Kidney glomerular epithelial cell (primary cell): ENCODE results near the gene TRMT13.

Source experiments
- DNase-seq: peaks from one replicate; lab custom pipeline; 2025; lab: John Stamatoyannopoulos, UW

The TRMT13 gene

DNA sequence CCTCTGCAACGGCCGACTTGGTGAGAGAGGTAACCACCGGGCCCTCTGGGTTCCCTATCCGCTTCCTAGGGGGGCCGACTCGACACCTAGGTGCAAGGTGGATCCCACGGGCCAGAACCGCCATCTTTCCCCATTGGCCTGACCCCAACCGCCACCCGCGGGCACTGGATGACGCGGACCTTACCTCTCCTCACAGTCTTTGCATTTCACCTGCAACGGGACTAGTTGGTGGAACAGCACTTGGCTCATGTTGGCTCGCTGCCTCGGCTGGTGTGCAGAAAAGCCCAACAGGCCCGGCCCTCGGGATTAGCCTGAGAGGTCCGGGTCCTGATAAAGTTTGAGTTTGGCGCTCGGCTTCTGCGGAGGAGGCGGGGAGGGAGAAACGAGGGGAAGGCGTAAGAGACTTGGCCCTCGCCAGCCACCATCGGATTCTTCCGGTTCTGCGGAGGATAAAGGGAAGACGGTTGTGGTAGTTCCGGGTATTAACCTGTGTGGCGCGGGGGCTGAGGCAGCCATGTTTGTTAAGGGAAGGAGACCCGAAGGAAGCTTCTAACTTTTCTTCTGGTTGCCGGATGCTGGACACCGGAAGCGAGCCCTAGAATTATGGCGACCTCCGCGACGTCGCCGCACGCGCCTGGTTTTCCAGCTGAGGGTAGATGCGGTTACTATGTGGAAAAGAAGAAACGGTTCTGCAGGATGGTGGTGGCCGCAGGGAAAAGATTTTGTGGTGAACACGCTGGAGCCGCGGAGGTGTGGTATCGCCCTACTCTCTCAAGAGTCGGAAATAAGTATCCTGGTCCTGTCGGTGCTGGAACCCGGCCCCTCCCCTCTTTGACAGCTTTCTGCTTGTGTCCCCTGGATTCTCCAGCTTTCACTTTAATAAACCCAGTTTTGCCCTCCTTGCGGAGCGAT, at the start of gene TRMT13, which contains the start of gene SASS6:
TSS of gene TRMT13 (plus strand) at position 598 of the 912 bp plus-strand sequence. CDS start at position 604, 6 bp downstream.
TSS of gene SASS6 (minus strand) at position 365 of the 912 bp plus-strand sequence. CDS start at position 249, 116 bp downstream.
- peak; percentile 98 for DNase-seq

DNA sequence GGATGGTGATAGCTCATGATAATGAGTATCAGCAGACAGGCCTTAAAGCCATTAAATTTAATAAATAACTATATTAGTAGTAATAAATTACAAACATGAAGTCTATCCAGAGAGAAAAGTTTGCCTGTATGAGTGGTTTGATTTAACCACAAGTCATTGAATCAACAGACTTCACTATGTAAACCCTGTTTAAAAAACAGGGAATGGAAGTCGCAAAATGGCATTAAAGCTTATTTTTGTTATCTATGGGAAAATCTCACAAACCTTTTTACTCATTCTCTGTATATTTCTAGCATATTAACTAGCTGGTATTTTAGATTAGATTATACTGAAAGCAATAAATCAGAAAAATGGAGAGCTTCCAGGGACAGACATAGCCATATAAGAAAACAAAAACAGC, 45.6 kb upstream of the TRMT13 start:
- DNase-seq: no peak

- no peak for DNase-seq
Measured at GRCh38 chr1:100089082-100089481, 43.9 kb upstream of the TRMT13 start.

DNA sequence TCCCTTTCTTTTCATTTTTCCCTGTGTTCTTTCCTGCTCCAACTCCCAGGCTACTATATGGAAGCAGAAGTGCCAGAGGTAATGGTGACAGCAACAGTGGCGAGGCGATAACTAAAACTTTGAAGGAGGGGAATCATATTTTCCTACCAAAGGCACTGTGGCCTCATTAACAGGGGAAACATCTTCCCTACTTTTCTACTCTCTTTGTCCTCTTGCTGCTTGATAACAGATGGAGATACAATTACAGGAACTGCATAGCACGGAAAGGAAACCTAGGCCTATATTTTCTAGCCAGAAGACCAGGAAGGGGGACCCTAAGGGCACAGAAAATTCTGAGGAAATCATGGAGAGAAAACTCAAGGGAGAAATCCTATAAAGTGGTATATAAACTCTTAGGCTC, 42.5 kb upstream of the TRMT13 start:
- no peak for DNase-seq

DNA sequence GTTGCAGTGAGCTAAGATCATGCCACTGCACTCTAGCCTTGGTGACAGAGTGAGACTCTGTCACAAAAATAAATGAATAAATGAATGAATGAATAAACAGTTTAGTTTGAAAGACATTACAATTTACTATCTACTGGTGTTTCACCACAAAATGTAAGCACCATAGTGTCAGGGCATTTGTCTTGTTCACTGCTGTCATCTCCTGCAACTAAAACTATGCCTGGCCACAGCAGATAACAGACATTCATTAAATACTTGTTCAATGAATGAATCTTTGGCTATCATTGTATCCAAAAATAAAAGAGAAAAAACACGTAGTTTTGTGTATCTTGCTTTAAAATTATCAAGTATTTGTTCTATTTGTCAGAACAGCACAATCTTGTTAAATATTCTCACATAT, 32.8 kb upstream of the TRMT13 start:
- peak; percentile 6 for DNase-seq

DNA sequence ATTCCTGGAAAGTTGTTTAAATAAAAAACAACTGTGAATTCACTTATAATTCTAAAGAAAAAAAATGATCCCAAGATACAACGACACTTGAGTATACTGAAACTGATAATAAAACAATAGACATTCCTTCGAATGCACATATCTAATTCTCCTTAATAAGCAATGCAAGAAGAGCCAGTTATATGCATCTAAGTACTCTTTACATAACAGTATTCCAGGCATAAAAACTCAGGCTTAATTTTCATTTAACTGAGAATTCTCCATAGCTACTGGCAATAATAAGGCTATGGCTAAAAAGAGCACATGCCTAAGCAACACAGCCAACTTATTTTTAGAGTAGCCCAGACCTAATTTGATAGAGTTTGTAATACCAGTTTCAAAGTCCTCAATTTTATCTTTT, 31.4 kb upstream of the TRMT13 start:
- no peak for DNase-seq

DNA sequence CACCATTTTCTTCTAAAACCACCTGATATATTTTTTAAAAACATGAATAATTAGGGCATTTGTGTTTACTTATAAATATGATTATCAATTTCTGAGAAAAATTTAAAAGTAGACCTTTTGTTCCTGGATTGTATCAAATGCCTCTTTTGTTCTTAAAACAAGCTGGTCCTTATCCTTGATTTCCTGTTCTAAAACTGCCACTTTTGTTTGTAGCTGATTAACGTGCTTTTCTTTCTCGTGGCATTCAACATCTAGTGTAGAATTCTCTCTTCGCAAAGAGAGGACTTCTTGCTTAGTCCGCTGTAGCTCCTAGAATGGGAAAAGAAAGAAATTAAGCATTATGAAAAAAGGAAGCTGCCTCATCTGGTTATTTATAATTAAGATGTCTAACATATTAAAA, 25.3 kb upstream of the TRMT13 start:
- DNase-seq: no peak

- DNase-seq: no peak
Measured at GRCh38 chr1:100109554-100110066, 23.4 kb upstream of the TRMT13 start.

GRCh38 chr1:100115524-100115923, 17.4 kb upstream of the TRMT13 start:
- DNase-seq: no peak

- no peak for DNase-seq
Measured at GRCh38 chr1:100122177-100122576, 10.8 kb upstream of the TRMT13 start.

- no peak for DNase-seq
Measured at GRCh38 chr1:100127226-100127625, 5.7 kb upstream of the TRMT13 start.

- no peak for DNase-seq
Measured at GRCh38 chr1:100130552-100131077, 2.3 kb upstream of the TRMT13 start.

DNA sequence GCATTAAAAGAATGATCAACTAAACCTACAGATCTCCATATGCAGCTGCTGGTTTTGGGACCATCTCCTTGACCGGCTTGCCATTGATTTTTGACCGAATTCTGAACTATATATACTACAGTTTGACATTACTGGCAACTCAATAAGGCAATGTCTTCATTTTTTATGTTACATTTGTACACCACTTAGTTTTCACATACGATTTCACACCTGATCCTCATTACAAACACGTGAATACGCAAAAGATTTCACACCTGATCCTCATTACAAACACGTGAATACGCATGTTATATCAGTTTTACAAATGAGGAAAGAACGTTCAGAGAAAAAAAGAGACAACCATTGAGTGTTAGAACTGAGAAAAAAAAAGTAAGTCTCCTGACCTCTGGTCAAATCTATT, 1.3 kb upstream of the TRMT13 start:
- DNase-seq: no peak

DNA sequence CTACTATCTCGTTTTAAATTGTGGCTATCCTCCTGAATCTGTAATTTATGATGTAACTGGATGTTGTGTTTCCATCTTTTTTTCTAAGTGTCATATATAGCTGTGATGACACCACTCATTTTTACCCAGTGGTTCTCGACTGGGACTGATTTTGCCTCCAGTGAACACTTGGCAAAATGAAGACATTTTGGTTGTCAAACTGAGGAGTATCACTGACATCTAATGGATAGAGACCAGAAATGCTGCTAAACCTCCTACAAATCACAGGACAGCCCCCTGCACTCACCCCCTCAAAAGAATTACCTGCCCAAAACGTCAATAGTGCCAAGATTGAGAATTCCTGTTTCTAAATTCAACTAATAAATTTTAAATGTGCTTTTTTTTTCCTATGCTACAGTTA, 1.9 kb downstream of the TRMT13 start:
- no peak for DNase-seq

DNA sequence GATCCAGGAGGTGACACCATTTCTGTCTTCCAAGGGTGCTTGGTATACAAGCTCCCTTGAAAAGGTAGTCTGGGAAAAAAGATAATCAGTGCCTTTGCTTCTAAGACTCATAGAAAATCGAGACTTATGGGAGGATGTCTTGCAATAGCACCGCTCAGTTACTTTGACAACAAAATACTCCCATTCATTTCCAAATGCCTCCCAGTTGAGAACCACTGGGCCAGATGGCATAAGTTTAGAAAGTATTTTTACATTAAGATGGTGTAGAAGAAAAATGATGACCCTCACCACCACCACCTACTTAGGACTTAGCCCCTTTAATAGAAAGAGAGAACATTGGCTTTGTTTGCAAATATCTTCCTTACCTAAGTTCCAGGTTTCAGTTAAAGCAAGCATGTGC, 4.6 kb downstream of the TRMT13 start:
- no peak for DNase-seq

GRCh38 chr1:100141192-100141591, 8.2 kb downstream of the TRMT13 start:
- no peak for DNase-seq

- DNase-seq: no peak
Measured at GRCh38 chr1:100142343-100142742, 9.4 kb downstream of the TRMT13 start.

GRCh38 chr1:100145116-100145515, 12.2 kb downstream of the TRMT13 start:
- no peak for DNase-seq

DNA sequence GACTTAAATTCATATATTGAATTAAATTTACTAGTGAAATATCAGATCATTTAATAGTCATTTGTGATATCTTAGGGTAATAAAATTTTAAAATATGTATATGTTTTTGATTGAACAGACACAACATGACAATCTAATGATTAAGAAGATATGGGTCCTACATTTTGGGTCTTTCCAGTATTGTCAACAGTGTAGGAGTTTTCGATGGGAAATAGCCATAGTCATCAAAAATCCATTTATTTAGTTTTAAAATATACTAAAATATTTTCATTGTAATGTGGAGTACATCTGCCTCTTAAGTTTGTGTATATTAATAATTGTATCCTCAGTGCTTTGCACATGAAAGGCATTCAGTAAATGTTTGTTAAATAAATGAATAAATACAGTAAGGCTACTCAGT, 14.0 kb downstream of the TRMT13 start:
- DNase-seq: no peak

GRCh38 chr1:100147875-100148274, 14.9 kb downstream of the TRMT13 start:
- DNase-seq: no peak

DNA sequence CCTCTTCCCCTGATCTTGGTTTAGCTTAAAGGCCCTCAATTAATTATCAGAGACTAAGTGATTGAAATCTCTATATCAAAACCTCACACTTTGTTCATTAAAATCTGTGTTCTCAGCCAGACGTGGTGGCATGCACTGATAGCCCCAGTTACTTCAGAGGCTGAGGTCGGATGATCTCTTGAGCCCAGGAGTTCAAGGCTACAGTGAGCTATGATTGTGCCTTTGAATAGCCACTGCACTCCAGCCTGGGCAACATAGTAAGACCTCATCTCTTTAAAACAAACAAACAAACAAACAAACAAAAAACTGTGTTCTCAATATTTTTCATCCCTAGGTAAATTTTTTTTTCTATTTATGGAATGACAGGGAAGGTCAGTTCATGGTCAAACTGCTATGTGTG, 18.7 kb downstream of the TRMT13 start:
- DNase-seq: no peak

- no peak for DNase-seq
Measured at GRCh38 chr1:100152271-100152670, 19.3 kb downstream of the TRMT13 start.

DNA sequence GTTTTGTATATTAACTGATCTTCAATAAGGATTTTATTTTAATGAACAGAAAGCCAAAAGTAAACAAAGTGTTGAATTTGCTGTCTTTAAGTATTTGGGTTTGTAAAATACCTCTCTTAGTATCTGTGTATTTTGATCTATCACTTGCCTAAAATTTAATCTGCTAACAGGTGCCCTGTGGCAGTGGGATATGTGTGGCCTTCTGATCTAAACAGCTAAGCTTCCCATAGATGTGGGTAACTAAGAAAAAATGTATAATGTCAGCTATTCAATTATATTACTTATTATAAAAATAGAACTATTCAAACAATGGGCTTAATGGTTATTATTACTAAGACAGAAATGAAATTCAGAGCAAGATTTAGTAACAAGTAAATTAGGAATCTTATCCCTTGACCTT, 29.9 kb downstream of the TRMT13 start:
- no peak for DNase-seq
